Left ventricle myocardium superior (tissue), 1 donor: ENCODE measurements around the gene NKX1-2. TPM values are rescaled to one million over a fixed set of nuclear protein-coding genes. Genes with fewer than 3 reads are reported as not detected.

Source experiments
- ATAC-seq: fragments of 200-7000 bp; cut with Tn5 transposase; one replicate; pipeline ENCODE4 v1.9.1; 2020; ENCODE audit warnings: mild to moderate bottlenecking, moderate library complexity
- DNase-seq: peaks from one replicate; pipeline ENCODE4 v3.0.0-alpha.2; 2020
- intact Hi-C: fragments of 100-400 bp; cut with micrococcal nuclease; formaldehyde crosslinking; loops from one replicate; pipeline ENCODE4 v1.11.0; 2022
- total RNA-seq: library from RNA; stranded (reverse); fragmentation: NEBNext Ultra II Directional; extraction: Animal tissue kit (Norgen Biotek cat#: 25700); gene quantifications from one replicate; pipeline ENCODE4 v1.2.1, GENCODE V29; 2021
- donor health status: DM: no; HTN: yes; CAD: no; lungs with severe emphysema.

The NKX1-2 gene
- total RNA-seq, 1 donor from 2014 or later, result not detected

DNA sequence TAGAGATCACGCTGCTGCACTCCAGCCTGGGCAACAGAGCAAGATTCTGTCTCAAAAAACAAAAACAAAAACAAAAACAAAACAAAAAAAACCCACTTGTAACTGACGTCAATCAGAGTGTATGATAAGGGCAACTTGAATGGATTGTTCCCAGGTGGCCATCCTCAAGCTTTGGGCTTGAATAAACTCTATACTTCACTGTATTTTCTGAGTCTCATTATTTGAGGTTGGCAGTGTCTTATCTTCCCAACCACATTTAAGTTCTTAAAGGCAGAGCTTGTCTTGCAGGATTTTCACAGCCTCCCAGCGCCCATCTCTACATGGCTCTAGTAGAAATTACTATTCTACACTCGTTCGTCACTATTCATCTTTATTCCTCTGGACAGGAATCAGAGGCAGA lies 26.0 kb downstream of the NKX1-2 start:
- no peak for DNase-seq
- intact Hi-C loops, result no loop called here
- no peak for ATAC-seq

- DNase-seq (no peak), ATAC-seq (no peak)
- intact Hi-C loops, result no loop called here
These were observed 27.1 kb downstream of the NKX1-2 start for GRCh38 chr10:124422742-124423141.

GRCh38 chr10:124420254-124420653 lies 29.6 kb downstream of the NKX1-2 start:
- DNase-seq, result no peak
- intact Hi-C loops, result no loop called here
- ATAC-seq, result no peak

GRCh38 chr10:124419635-124420034 lies 30.2 kb downstream of the NKX1-2 start:
- ATAC-seq, result no peak
- intact Hi-C loops, result no loop called here
- no peak for DNase-seq

GRCh38 chr10:124418726-124419501 lies 30.9 kb downstream of the NKX1-2 start, which contains the start of gene OAT:
Gene OAT (minus strand): TSS chr10:124418923. CDS start chr10:124412171, 6,752 bp downstream.
- ATAC-seq (peak; percentile 99), DNase-seq (peak; percentile 98)
- intact Hi-C loops, result no loop called here

- DNase-seq, result peak; percentile 76
- intact Hi-C loops, result no loop called here
These were observed 31.7 kb downstream of the NKX1-2 start for GRCh38 chr10:124417895-124418725.

GRCh38 chr10:124416733-124417132 lies 33.1 kb downstream of the NKX1-2 start:
- intact Hi-C loops, result no loop called here
- no peak for DNase-seq
- no peak for ATAC-seq

More at GRCh38 chr10:124417895-124418725, 31.7 kb downstream of the NKX1-2 start:
- ATAC-seq, result peak; percentile 74

GRCh38 chr10:124415210-124415609 lies 34.6 kb downstream of the NKX1-2 start:
- DNase-seq, result no peak
- intact Hi-C loops, result no loop called here
- no peak for ATAC-seq

GRCh38 chr10:124414076-124414475 lies 35.8 kb downstream of the NKX1-2 start:
- no peak for ATAC-seq
- intact Hi-C loops, result no loop called here
- no peak for DNase-seq

GRCh38 chr10:124409696-124410095 lies 40.1 kb downstream of the NKX1-2 start:
- DNase-seq (no peak), ATAC-seq (no peak)
- intact Hi-C loops, result no loop called here

DNA sequence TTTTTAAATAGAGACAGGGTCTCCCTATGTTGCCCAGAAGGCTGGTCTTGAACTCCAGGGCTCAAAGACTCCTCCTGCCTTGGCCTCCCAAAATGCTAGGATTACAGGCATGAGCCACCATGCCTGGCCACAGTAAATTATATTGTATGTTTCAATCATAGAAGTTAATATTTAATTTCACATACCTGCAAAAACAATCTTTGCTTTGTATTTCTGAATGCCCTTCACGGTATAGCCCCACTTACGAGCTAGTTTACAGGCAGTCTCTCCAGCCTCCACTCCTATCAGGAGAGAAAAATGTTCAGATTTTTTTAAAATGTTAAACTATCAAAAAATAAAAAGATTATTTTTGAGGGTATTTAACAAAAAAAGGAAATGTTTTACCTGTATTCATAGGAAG lies 41.5 kb downstream of the NKX1-2 start:
- ATAC-seq (no peak), DNase-seq (no peak)
- intact Hi-C loops, result no loop called here

GRCh38 chr10:124407456-124407855 lies 42.4 kb downstream of the NKX1-2 start:
- DNase-seq (no peak), ATAC-seq (no peak)
- intact Hi-C loops, result no loop called here

DNA sequence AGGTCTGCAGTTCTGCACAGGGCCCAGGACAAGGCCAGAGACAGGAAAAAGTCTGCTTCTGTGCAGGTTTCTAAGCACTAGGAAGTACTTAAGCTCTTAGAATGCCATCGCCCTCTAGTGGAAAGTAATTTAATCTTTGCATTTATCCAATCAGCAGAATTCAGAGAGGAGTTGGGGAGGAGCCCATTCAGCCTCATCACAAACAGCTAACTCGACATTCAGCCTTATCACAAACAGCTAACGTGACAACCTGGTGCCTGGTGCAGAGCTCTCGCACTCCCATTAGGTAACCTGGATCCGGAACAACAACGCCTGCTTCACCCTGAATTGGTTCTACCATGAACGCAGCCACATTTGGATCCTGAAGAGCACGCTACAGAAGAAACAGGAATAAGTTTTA lies 46.3 kb downstream of the NKX1-2 start:
- intact Hi-C loops, result no loop called here
- DNase-seq (no peak), ATAC-seq (peak; percentile 91)

- DNase-seq (no peak), ATAC-seq (no peak)
- intact Hi-C loops, result no loop called here
These were observed 47.6 kb downstream of the NKX1-2 start for GRCh38 chr10:124402273-124402672.

DNA sequence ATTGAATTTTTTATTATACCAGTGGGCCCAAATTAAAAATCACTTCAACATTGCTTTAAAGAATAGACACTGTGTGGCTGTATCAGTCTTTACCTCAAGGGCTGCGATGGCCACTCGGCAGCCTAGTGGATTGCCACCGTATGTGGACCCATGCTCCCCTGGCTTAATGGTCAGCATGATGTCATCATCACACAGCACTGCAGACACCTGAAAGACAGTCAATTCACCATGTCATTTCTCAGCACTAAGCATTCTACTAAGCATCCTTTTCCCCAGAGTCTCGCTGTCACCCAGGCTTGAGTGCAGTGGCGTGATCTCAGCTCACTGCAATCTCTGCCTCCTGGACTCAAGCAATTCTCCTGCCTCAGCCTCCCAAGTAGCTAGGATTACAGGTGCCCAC lies 48.2 kb downstream of the NKX1-2 start:
- intact Hi-C loops, result no loop called here
- DNase-seq (no peak), ATAC-seq (no peak)

Other genes starting within 250 kb of the NKX1-2 start
- 22.7 TPM for gene OAT, start 31.1 kb downstream of the NKX1-2 start, total RNA-seq
- gene LHPP, start 11.8 kb upstream of the NKX1-2 start, total RNA-seq, result 9.1 TPM